GM20431 (cell line): Measurements from ENCODE around the gene BMP8B.

Source experiments
- in situ Hi-C: fragments of 300-500 bp; cut with MseI, MboI; formaldehyde crosslinking; loops from one replicate; pipeline ENCODE4 v1.15.0; 2020; ENCODE audit warnings: low sequenced_read_pairs; ENCODE audit not compliant: unreplicated experiment

The BMP8B gene

GRCh38 chr1:39762550-39763540 is 25.8 kb downstream of the BMP8B start:
- in situ Hi-C loops = no loop called here

GRCh38 chr1:39761557-39762260 is 27.0 kb downstream of the BMP8B start:
- in situ Hi-C loops = no loop called here

GRCh38 chr1:39761016-39761415 is 27.6 kb downstream of the BMP8B start:
- in situ Hi-C loops = no loop called here

GRCh38 chr1:39760074-39761008 is 28.3 kb downstream of the BMP8B start:
- in situ Hi-C loops = no loop called here

GRCh38 chr1:39759436-39759726 is 29.3 kb downstream of the BMP8B start:
- in situ Hi-C loops = no loop called here

GRCh38 chr1:39758556-39759435 is 29.9 kb downstream of the BMP8B start:
- in situ Hi-C loops = no loop called here

GRCh38 chr1:39757501-39757900 is 31.2 kb downstream of the BMP8B start:
- in situ Hi-C loops = no loop called here

- in situ Hi-C loops = no loop called here
Observed at GRCh38 chr1:39755965-39756659, 32.6 kb downstream of the BMP8B start.

- in situ Hi-C loops = no loop called here
Observed at GRCh38 chr1:39754906-39755504, 33.7 kb downstream of the BMP8B start.

- in situ Hi-C loops = no loop called here
Observed at GRCh38 chr1:39754026-39754570, 34.6 kb downstream of the BMP8B start.

- in situ Hi-C loops = no loop called here
Observed at GRCh38 chr1:39753132-39754025, 35.3 kb downstream of the BMP8B start.

- in situ Hi-C loops = no loop called here
Observed at GRCh38 chr1:39752703-39753102, 36.0 kb downstream of the BMP8B start.

- in situ Hi-C loops = no loop called here
Observed at GRCh38 chr1:39751595-39751994, 37.1 kb downstream of the BMP8B start.

- in situ Hi-C loops = no loop called here
Observed at GRCh38 chr1:39745016-39745670, 43.5 kb downstream of the BMP8B start.

GRCh38 chr1:39738622-39739366 is 49.9 kb downstream of the BMP8B start, which contains the start of gene PPIE:
TSS of gene PPIE (plus strand) at chr1:39738882. CDS start at chr1:39738901, 19 bp downstream.
- in situ Hi-C loops = loop anchor here (10.0 kb wide), 1 partner anchor 56 kb away; no protein-coding TSS in a partner anchor
